GM18951 (cell line): ENCODE measurements around the gene AXIN2.

Source experiments
- POLR2A ChIP-seq: IDR thresholded peaks from 4 replicates; pipeline ENCODE4 v1.6.1; 2011; ENCODE audit warnings: mild to moderate bottlenecking; ENCODE audit not compliant: insufficient read length, insufficient read depth; ENCODE audit errors: extremely low read depth
- in situ Hi-C: fragments of 300-500 bp; cut with MboI; formaldehyde crosslinking; loops from one replicate; pipeline ENCODE4 v1.12.0; 2022; ENCODE audit warnings: low sequenced_read_pairs, mixed read lengths, inconsistent platforms; ENCODE audit not compliant: unreplicated experiment

Gene AXIN2, protein sequence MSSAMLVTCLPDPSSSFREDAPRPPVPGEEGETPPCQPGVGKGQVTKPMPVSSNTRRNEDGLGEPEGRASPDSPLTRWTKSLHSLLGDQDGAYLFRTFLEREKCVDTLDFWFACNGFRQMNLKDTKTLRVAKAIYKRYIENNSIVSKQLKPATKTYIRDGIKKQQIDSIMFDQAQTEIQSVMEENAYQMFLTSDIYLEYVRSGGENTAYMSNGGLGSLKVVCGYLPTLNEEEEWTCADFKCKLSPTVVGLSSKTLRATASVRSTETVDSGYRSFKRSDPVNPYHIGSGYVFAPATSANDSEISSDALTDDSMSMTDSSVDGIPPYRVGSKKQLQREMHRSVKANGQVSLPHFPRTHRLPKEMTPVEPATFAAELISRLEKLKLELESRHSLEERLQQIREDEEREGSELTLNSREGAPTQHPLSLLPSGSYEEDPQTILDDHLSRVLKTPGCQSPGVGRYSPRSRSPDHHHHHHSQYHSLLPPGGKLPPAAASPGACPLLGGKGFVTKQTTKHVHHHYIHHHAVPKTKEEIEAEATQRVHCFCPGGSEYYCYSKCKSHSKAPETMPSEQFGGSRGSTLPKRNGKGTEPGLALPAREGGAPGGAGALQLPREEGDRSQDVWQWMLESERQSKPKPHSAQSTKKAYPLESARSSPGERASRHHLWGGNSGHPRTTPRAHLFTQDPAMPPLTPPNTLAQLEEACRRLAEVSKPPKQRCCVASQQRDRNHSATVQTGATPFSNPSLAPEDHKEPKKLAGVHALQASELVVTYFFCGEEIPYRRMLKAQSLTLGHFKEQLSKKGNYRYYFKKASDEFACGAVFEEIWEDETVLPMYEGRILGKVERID

DNA sequence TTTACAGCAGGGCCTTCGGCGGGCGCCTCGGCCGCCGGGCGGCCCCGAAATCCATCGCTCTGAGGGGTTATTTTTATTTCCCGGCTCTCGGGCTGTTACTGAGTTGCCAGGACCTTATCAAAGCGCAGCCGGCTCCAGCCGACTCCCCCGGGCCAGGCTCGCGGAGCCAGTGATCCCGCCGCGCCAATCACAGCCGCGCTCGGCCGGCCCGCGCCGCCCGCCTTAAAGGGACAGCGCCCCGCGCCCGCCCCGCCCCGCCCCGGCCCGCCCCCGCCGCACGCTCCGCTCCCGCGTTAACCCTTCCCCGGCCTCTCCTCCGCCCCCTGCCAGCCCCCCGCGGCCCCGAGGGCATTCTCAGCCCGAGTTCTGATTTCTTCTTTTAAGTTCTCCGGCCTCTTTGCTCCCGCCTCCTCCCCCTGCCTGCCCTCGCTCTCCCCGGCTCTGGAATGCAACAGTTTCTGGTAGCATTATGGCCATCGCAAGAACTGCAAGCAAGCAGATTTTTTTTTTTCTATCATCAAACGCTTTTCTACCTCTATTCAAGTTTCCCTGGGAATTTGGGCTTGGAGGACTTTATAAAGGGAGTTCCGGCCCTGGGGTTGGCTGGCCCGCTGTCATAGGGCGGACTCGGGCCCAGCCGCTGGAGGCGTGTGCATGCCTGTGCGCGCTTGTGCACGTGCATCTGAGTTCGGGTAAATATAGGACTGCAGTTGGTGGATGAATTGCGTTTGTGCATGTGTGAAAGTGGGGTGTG, at the start of gene AXIN2:
AXIN2 (minus strand) TSS at position 197 of the 754 bp plus-strand sequence. CDS start 3,028 bp downstream, outside the sequence.
- TF ChIP-seq POLR2A: no peak
- in situ Hi-C loops: no loop called here

GRCh38 chr17:65609749-65610148, 48.3 kb upstream of the AXIN2 start:
- no peak for TF ChIP-seq POLR2A
- in situ Hi-C loops: no loop called here

DNA sequence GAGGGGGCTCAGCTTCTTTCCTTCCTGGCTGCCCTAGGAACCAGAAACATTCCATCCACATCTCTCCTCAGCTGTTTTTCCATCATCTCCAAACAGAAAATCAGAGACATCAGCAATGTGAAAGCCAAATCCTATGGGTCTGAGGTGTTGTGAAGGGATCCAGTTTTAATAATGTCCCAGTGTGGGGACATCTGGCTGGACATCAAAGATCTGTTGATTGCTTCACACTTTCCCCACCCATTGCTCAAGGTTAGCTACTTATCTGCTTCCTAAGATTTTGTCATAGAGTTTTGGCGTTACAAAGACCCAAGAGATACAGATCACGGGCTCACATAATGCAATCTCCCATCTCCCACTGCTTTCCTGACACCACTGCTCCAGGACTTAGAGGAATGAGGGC, 47.8 kb upstream of the AXIN2 start:
- in situ Hi-C loops: no loop called here
- no peak for TF ChIP-seq POLR2A

- in situ Hi-C loops: no loop called here
Observed at GRCh38 chr17:65604070-65604469, 42.6 kb upstream of the AXIN2 start.

DNA sequence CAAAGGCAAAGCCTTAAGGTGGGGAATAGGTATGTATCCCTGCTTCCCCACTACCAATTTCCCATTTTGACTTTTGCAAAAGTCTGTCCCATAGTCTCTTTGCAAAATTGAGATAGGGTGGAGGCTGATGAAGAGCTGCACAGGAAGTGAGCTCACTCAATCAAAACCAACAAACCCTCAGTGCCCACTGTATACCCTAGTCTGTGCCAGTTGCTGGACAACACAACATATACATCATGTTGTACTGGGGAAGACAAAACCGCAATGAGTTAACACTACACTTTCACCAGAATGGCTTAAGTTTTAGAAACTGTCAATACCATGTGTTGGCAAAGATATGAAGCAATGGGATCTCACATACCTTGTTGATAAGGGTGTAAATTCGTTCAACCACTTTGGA, 40.4 kb upstream of the AXIN2 start:
- TF ChIP-seq POLR2A: no peak
- in situ Hi-C loops: no loop called here

More at GRCh38 chr17:65604070-65604469, 42.6 kb upstream of the AXIN2 start:
- no peak for TF ChIP-seq POLR2A

DNA sequence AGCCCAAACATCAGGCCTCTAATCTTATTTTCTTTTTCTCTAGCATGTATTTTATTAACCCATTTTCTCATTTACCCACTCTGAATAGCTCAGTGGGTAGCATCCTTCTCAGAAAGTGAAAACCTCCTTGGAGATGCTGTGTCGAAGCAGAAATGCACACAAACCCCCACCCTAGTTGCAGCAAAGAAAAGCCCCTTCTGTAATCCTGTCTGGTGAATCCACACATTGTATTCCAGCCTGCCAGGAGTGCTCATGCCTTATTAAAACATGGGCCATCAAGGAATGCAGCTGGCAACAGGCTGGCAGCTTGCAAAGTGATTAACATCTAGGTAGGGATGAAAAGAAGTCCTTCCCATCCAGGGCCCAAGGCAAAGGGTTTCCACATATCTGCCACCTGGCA, 39.7 kb upstream of the AXIN2 start:
- no peak for TF ChIP-seq POLR2A
- in situ Hi-C loops: no loop called here

- no peak for TF ChIP-seq POLR2A
- in situ Hi-C loops: no loop called here
Observed at GRCh38 chr17:65600518-65600917, 39.1 kb upstream of the AXIN2 start.

DNA sequence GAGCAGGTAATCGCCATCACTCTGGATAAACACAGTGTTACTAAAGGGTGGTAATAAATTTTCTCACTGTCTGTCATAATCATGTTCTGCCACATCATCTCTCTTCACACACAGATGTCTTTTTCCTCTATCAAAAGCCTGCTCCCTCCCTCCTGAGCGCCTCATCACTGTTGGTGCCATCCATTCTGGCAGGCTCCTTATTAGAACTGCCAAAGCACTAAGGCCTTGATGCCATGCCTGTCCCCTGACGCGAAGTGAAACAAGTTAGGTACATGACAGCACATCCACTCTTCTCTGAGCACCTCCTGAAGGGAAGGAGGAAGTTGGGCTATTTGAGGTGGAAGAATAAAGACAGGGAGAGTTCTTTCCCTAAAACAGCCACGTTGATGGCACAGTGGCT, 38.2 kb upstream of the AXIN2 start:
- in situ Hi-C loops: no loop called here

DNA sequence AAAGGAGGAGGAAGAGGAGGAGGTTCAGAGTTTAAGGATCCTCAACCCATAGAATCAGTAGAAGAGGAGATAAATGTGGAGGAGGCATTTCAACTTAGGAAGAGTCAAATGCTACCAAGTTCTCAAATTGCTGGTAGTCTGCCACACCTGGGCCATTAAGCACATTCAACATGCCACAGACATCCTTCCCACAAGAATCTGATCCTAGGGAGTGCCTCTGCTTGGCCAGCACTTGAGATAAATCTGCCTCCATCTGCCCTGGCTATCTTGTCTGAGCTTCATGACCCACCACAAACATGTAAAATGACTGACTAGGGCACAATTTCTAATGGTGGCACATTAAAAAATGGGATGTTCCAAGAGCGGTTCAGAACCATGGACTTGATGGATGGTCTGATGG, 37.3 kb upstream of the AXIN2 start:
- in situ Hi-C loops: no loop called here
- TF ChIP-seq POLR2A: no peak

More for the DNA sequence above, 38.2 kb upstream of the AXIN2 start:
- TF ChIP-seq POLR2A: no peak

DNA sequence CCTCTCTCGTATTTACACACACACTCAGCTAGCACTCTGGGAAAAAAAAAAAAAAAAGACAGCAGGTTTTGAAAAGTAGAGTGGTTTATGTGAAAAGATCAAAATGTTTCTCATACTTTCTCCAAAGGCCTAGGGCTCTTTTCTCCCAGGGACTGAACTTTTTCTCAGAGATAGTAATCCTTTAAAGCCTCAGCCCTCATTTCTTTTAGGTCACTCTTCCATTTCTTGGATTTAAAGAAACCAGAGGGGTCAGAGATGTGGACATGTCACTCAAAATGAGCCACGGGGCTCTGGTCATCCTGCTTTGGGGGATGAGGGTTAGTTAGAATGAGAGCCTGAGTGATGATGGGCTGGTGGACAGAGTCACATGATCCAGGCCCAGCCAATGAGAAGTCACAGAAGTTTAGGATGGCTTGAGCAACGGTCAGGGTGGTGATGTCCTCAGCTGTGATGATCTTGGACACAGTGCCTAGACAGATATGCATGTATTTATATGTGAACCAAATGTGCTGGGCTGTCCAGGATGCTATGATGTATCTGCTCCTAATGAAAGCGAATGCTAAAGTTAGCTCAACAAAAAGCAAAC, 33.7 kb upstream of the AXIN2 start:
- in situ Hi-C loops: no loop called here
- no peak for TF ChIP-seq POLR2A

GRCh38 chr17:65593855-65594845, 32.7 kb upstream of the AXIN2 start:
- TF ChIP-seq POLR2A: no peak
- in situ Hi-C loops: no loop called here
